Measurements from ENCODE around the gene ZNF394.
A peak's percentile ranks its signal among the peaks of the same experiment; 100 is the strongest.

Gene ZNF394

GRCh38 chr7:99473315-99473596 lies 26.8 kb downstream of the ZNF394 start:
- ATAC-seq (replicated peaks) (peak; percentile 32 to 35), DNase-seq (peak; percentile 9)
- peak overlapping the region; percentile 98 for H3K27ac Mint-ChIP-seq
- H3K4me1 Mint-ChIP-seq: peaks cover 20 to 22% of the 10 kb centered on the region in 2 donors
- H3K9me3 Mint-ChIP-seq: no peaks in the 10 kb centered on the region
- H3K27me3 Mint-ChIP-seq: no peaks in the 10 kb centered on the region
- peak overlapping the region; percentile 96 to 99 for H3K4me3 Mint-ChIP-seq
- H3K36me3 Mint-ChIP-seq: peaks cover 11 to 29% of the 10 kb centered on the region in 2 donors

DNA sequence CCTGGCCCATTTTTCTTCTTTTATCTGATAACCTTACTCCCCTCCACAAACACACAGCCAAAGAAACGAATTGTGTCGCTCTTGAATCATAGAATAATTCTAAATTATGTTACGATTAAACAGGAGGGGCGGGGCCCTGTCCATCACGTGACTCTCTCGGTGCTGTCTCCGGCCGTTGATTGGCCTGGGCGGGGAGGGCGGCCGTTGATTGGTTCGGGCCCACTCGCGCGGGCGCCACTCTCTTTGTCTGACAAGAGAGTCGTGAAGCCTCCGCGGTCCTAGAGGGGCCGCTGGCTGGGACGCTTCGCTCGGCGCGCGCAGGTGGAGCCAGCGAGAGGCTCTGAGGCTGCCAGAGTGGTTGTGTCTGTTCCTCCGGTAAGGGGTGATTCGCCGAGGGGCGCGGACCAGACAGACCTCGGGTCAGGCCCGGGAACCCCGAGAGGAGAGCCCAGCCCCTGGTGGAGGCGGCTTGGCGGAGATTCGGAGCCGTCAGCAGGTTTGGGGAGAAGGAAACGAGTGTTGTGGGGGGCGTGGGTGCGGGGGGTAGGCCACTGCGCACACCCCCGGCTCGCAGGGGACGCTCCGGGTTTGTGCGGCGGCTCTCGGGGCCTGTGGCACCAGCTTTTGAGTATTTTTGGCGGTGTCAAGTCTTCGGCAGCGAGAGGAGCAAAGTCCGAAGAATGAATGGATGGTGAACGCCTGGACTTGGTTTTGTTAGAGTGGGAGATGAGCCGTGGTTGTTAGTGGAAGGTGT lies 27.3 kb downstream of the ZNF394 start, which contains the start of gene ZNF789:
Gene ZNF789 (plus strand): TSS at position 330 of the 754 bp plus-strand sequence. CDS start 3,567 bp downstream, outside the sequence.
- ATAC-seq (replicated peaks) (peak; percentile 96 to 97), DNase-seq (peak; percentile 96)
- Mint-ChIP-seq H3K9me3 (no peaks in the 10 kb centered on the region), H3K36me3 (peaks cover 9 to 25% of the 10 kb centered on the region in 2 donors), H3K27ac (peak within 1 kb of the TSS; percentile 98), H3K4me1 (peaks cover 15 to 19% of the 10 kb centered on the region in 2 donors), H3K27me3 (no peaks in the 10 kb centered on the region), H3K4me3 (peak within 1 kb of the TSS; percentile 96 to 99)

DNA sequence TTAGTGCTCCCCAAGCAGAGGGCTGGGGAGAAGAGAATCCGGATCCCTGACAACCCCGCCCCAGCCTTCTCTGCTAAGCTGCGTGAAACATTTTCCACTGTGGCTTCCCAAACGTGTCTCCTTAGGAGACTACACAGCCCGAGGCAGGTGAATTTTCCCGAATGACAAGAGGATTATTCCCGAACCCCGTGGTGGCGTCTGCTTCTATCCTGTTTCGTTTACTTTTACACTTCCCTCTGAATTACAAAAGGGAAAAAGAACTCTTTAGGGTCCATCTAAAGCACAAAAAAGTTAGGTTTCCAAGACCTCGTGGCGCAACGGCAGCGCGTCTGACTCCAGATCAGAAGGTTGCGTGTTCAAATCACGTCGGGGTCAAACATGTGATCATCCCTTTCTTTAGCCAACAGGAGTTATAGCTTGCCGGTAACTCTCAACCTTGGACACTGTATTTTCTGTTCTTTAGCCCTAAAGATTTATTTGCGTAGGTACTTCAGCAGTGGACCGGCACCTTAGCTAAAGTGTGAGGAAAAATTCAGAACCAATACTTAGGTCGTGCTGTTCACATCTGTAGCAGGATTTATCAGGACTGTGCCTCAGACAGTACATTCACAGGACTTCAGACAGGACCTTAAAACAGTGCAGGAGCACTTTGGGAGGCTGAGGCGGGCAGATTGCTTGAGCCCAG lies 30.6 kb downstream of the ZNF394 start:
- no peaks in the 10 kb centered on the region for H3K9me3 Mint-ChIP-seq
- no peak for ATAC-seq (replicated peaks)
- H3K4me3 Mint-ChIP-seq: no peak overlapping the region
- DNase-seq: no peak
- peaks cover 18 to 19% of the 10 kb centered on the region in 2 donors for H3K4me1 Mint-ChIP-seq
- no peaks in the 10 kb centered on the region for H3K27me3 Mint-ChIP-seq
- H3K27ac Mint-ChIP-seq: no peak overlapping the region
- H3K36me3 Mint-ChIP-seq: peaks cover 5 to 20% of the 10 kb centered on the region in 2 donors

GRCh38 chr7:99468336-99468918 lies 31.7 kb downstream of the ZNF394 start:
- Mint-ChIP-seq H3K27ac (peak overlapping the region; percentile 42), H3K4me3 (no peak overlapping the region), H3K27me3 (no peaks in the 10 kb centered on the region), H3K36me3 (peaks cover 11 to 26% of the 10 kb centered on the region in 2 donors), H3K4me1 (peaks cover 23 to 24% of the 10 kb centered on the region in 2 donors), H3K9me3 (no peaks in the 10 kb centered on the region)
- ATAC-seq (replicated peaks): no peak
- no peak for DNase-seq

DNA sequence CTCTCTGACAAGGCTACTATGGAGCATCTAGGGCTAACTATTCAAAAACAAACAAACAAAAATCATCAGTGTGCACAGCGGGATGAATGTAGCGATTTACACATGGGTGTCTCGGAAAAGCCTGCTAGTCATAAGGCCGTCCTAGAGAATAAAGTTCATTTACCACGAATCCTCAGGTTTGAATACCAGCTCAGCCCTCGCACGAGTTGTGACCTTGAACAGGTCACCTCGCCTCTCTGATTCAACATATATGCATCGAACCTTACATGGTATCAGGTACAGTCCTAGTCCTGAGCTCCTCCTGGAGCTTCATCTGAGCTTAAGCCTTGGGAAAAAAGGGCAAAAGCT lies 34.7 kb downstream of the ZNF394 start:
- Mint-ChIP-seq H3K9me3 (no peaks in the 10 kb centered on the region), H3K27ac (peak overlapping the region; percentile 97), H3K4me1 (peaks cover 23 to 30% of the 10 kb centered on the region in 2 donors), H3K27me3 (no peaks in the 10 kb centered on the region), H3K4me3 (peak overlapping the region; percentile 91 to 97), H3K36me3 (peaks cover 20 to 30% of the 10 kb centered on the region in 2 donors)
- peak; percentile 1 to 10 for ATAC-seq (replicated peaks)
- DNase-seq: no peak

DNA sequence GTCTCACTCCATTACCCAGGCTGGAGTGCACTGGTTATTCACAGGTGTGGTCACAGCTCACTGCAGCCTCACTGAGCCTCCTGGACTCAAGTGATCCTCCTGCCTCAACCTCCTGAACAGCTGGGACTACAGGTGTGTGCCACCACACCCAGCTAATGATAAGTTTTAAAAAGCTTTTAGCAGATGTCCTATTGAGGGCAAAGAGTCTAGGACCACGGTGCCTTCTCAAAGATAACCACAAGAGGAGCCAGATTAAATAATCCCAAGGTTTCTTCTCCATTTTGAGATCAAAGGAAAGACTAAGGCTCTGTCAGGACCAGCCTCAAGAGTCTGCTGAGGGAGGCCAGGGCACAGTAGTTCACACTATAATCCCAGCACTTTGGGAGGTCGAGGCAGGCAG lies 38.9 kb downstream of the ZNF394 start:
- DNase-seq: no peak
- peaks cover 46 to 55% of the 10 kb centered on the region in 2 donors for H3K36me3 Mint-ChIP-seq
- peaks cover 30 to 50% of the 10 kb centered on the region in 2 donors for H3K4me1 Mint-ChIP-seq
- peak overlapping the region; percentile 51 for H3K27ac Mint-ChIP-seq
- H3K4me3 Mint-ChIP-seq: no peak overlapping the region
- no peak for ATAC-seq (replicated peaks)
- H3K9me3 Mint-ChIP-seq: no peaks in the 10 kb centered on the region
- no peaks in the 10 kb centered on the region for H3K27me3 Mint-ChIP-seq

- DNase-seq (no peak), ATAC-seq (replicated peaks) (no peak)
- Mint-ChIP-seq H3K36me3 (peaks cover 46 to 50% of the 10 kb centered on the region in 2 donors), H3K27ac (peak overlapping the region; percentile 67), H3K9me3 (no peaks in the 10 kb centered on the region), H3K27me3 (no peaks in the 10 kb centered on the region), H3K4me3 (no peak overlapping the region), H3K4me1 (peaks cover 28 to 45% of the 10 kb centered on the region in 2 donors)
Observed at GRCh38 chr7:99460651-99461050, 39.4 kb downstream of the ZNF394 start.

- Mint-ChIP-seq H3K4me1 (peaks cover 22 to 32% of the 10 kb centered on the region in 2 donors), H3K36me3 (peaks cover 46 to 48% of the 10 kb centered on the region in 2 donors), H3K27ac (no peak overlapping the region), H3K9me3 (no peaks in the 10 kb centered on the region), H3K4me3 (no peak overlapping the region), H3K27me3 (no peaks in the 10 kb centered on the region)
- peak; percentile 73 to 74 for ATAC-seq (replicated peaks)
- DNase-seq: no peak
Observed at GRCh38 chr7:99459087-99459486, 41.0 kb downstream of the ZNF394 start.

DNA sequence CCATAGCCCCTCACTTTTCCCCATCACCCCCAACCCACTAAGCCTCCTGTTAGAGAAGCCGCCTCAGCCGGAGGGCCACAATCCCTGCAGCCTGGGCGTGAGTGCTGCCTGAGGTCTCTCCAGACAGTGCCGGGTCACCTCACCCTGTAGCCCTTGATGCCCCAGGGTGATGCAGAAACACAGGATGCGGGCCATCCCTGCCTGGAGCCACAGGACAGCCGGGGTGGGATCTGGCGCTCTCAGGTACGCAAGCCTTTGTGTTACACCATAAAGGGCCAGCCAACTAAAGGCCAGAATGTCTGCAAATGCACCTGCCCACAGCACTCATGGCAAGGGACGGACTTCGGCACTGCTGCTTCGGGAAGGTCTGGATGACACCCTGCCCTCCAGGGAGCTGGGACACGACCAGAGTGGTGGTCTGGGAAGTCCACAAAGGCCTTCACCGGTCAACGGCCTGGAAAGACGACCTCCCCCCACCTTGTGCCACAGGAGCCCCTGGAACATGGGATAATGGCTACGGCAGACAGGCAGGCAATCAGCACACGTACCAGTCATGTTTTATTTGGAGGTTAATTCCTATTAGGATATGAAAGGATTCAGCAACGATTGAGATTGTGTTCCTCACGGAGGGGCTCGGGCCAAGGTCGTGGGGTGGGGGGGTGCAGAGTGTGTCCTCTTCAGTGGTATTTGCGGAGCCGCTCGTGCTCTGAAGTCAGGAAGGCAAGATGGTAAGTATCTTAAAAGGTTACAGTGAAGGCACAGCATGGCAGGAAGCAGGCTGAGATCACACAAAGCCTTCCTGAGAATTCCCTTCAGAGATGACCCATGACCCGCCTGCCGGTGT lies 42.2 kb downstream of the ZNF394 start:
- ATAC-seq (replicated peaks): no peak
- no peak overlapping the region for H3K27ac Mint-ChIP-seq
- DNase-seq: no peak
- H3K9me3 Mint-ChIP-seq: no peaks in the 10 kb centered on the region
- peaks cover 47 to 49% of the 10 kb centered on the region in 2 donors for H3K36me3 Mint-ChIP-seq
- peaks cover 19 to 27% of the 10 kb centered on the region in 2 donors for H3K4me1 Mint-ChIP-seq
- H3K27me3 Mint-ChIP-seq: no peaks in the 10 kb centered on the region
- no peak overlapping the region for H3K4me3 Mint-ChIP-seq

- Mint-ChIP-seq H3K36me3 (peaks cover 46 to 48% of the 10 kb centered on the region in 2 donors), H3K4me3 (no peak overlapping the region), H3K9me3 (no peaks in the 10 kb centered on the region), H3K4me1 (peaks cover 16 to 27% of the 10 kb centered on the region in 2 donors), H3K27me3 (no peaks in the 10 kb centered on the region), H3K27ac (peak overlapping the region; percentile 42)
- ATAC-seq (replicated peaks) (no peak), DNase-seq (no peak)
Observed at GRCh38 chr7:99457050-99457649, 42.9 kb downstream of the ZNF394 start.

- peak overlapping the region; percentile 69 for H3K27ac Mint-ChIP-seq
- peaks cover 16 to 27% of the 10 kb centered on the region in 2 donors for H3K4me1 Mint-ChIP-seq
- H3K27me3 Mint-ChIP-seq: no peaks in the 10 kb centered on the region
- no peaks in the 10 kb centered on the region for H3K9me3 Mint-ChIP-seq
- peaks cover 46 to 48% of the 10 kb centered on the region in 2 donors for H3K36me3 Mint-ChIP-seq
- DNase-seq: no peak
- ATAC-seq (replicated peaks): no peak
- no peak overlapping the region for H3K4me3 Mint-ChIP-seq
Observed at GRCh38 chr7:99456288-99456687, 43.8 kb downstream of the ZNF394 start.

- H3K4me3 Mint-ChIP-seq: no peak overlapping the region
- peaks cover 16 to 27% of the 10 kb centered on the region in 2 donors for H3K4me1 Mint-ChIP-seq
- no peaks in the 10 kb centered on the region for H3K27me3 Mint-ChIP-seq
- H3K9me3 Mint-ChIP-seq: no peaks in the 10 kb centered on the region
- H3K36me3 Mint-ChIP-seq: peaks cover 49 to 50% of the 10 kb centered on the region in 2 donors
- peak overlapping the region; percentile 69 for H3K27ac Mint-ChIP-seq
- DNase-seq: no peak
- no peak for ATAC-seq (replicated peaks)
Observed at GRCh38 chr7:99455874-99456273, 44.2 kb downstream of the ZNF394 start.

DNA sequence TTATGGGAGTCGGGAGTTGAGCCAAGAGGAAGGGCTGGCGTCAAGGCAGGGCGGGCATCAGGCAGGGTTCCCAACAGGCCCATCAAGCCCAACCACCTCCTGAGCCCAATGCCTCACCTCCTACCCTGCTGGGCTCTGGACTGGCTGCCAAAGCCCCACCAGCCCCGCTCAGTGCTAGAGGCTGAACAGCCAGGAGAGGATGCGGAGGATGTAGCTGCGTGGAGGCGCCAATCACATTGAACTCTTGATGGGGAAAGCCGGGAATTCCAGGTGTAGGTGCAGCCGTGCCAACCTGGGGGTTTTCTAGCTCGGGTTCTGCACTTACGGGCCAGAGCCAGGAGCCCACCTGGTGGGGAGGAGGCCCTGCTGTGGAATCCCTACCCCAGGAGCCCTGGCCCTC lies 47.0 kb downstream of the ZNF394 start:
- no peak for ATAC-seq (replicated peaks)
- Mint-ChIP-seq H3K4me3 (no peak overlapping the region), H3K36me3 (peaks cover 44 to 47% of the 10 kb centered on the region in 2 donors), H3K9me3 (no peaks in the 10 kb centered on the region), H3K27me3 (no peaks in the 10 kb centered on the region), H3K27ac (no peak overlapping the region), H3K4me1 (peaks cover 4 to 7% of the 10 kb centered on the region in 2 donors)
- DNase-seq: no peak

Data from stimulated activated naive B cell treated with anti-CD40 and anti-IgM and Interleukin-4, amounts not matched to agents 10 μg/mL and 1 μg/mL and 100 μg/mL, for 72 hours (primary cell).